ENCODE measurements around the gene COX6A1.

COX6A1 gene

GRCh38 chr12:120437735-120438494 is at the start of gene COX6A1:
TSS of gene COX6A1 (plus strand) at chr12:120438113. CDS start at chr12:120438127, 14 bp downstream.
- peak; percentile 88 for DNase-seq (ENCODE audit: low read depth, low spot score)

GRCh38 chr12:120388691-120389481 is 49.0 kb upstream of the COX6A1 start:
- no peak for DNase-seq (ENCODE audit: low read depth, low spot score)

GRCh38 chr12:120390540-120391120 is 47.3 kb upstream of the COX6A1 start:
- no peak for DNase-seq (ENCODE audit: low read depth, low spot score)

GRCh38 chr12:120394483-120395367 is 43.2 kb upstream of the COX6A1 start:
- DNase-seq (ENCODE audit: low read depth, low spot score), result no peak

- no peak for DNase-seq (ENCODE audit: low read depth, low spot score)
These were observed 39.9 kb upstream of the COX6A1 start for GRCh38 chr12:120397824-120398540.

GRCh38 chr12:120399531-120399930 is 38.4 kb upstream of the COX6A1 start:
- no peak for DNase-seq (ENCODE audit: low read depth, low spot score)

GRCh38 chr12:120402217-120402616 is 35.7 kb upstream of the COX6A1 start:
- DNase-seq (ENCODE audit: low read depth, low spot score), result no peak

GRCh38 chr12:120403869-120404268 is 34.0 kb upstream of the COX6A1 start:
- DNase-seq (ENCODE audit: low read depth, low spot score), result no peak

- no peak for DNase-seq (ENCODE audit: low read depth, low spot score)
These were observed 33.6 kb upstream of the COX6A1 start for GRCh38 chr12:120404271-120404670.

GRCh38 chr12:120406069-120406468 is 31.8 kb upstream of the COX6A1 start:
- DNase-seq (ENCODE audit: low read depth, low spot score), result no peak

GRCh38 chr12:120406553-120406952 is 31.4 kb upstream of the COX6A1 start:
- DNase-seq (ENCODE audit: low read depth, low spot score), result no peak

- no peak for DNase-seq (ENCODE audit: low read depth, low spot score)
These were observed 29.1 kb upstream of the COX6A1 start for GRCh38 chr12:120408771-120409170.

GRCh38 chr12:120412421-120412820 is 25.5 kb upstream of the COX6A1 start:
- no peak for DNase-seq (ENCODE audit: low read depth, low spot score)

- DNase-seq (ENCODE audit: low read depth, low spot score), result no peak
These were observed 23.8 kb upstream of the COX6A1 start for GRCh38 chr12:120413901-120414695.

GRCh38 chr12:120416490-120417216 is 21.3 kb upstream of the COX6A1 start:
- no peak for DNase-seq (ENCODE audit: low read depth, low spot score)

GRCh38 chr12:120417917-120418580 is 19.9 kb upstream of the COX6A1 start:
- DNase-seq (ENCODE audit: low read depth, low spot score), result no peak

- no peak for DNase-seq (ENCODE audit: low read depth, low spot score)
These were observed 16.2 kb upstream of the COX6A1 start for GRCh38 chr12:120421701-120422100.

GRCh38 chr12:120422892-120423456 is 14.9 kb upstream of the COX6A1 start:
- DNase-seq (ENCODE audit: low read depth, low spot score), result no peak
